Suprapubic skin (tissue), 4 donors: Measurements from ENCODE around the gene NDUFAF2. TPM values are rescaled to one million over a fixed set of nuclear protein-coding genes. Genes with fewer than 3 reads are reported as not detected.

Experiments used
- DNase-seq, 2 donors: peaks; one replicate each; pipeline ENCODE4 v3.0.0-alpha.2; 2019; ENCODE audit warnings: low spot score in 2 of 2
- H3K27ac ChIP-seq: fragments of 200-600 bp; sonication (generic); one replicate; pipeline ENCODE4 v1.5.1; 2019
- H3K27me3 ChIP-seq: fragments of 200-600 bp; sonication (generic); one replicate; pipeline ENCODE4 v1.5.1; 2019
- H3K36me3 ChIP-seq: fragments of 200-600 bp; sonication (generic); one replicate; pipeline ENCODE4 v1.5.1; 2019
- H3K4me1 ChIP-seq: fragments of 200-600 bp; sonication (generic); one replicate; pipeline ENCODE4 v1.5.1; 2019
- H3K4me3 ChIP-seq: fragments of 200-600 bp; sonication (generic); one replicate; pipeline ENCODE4 v1.5.1; 2019; ENCODE audit warnings: mild to moderate bottlenecking
- H3K9me3 ChIP-seq: fragments of 200-600 bp; sonication (generic); one replicate; pipeline ENCODE4 v1.5.1; 2019
- EP300 ChIP-seq: sonication (generic); formaldehyde crosslinking; IDR thresholded peaks from one replicate; pipeline ENCODE4 v1.6.1; 2017; ENCODE audit warnings: antibody characterized with exemption
- POLR2A ChIP-seq, 2 donors: fragments of 450-650 bp; IDR thresholded peaks; one replicate each; pipeline ENCODE4 v1.6.1; 2017; ENCODE audit warnings: antibody characterized with exemption in 2 of 2, mild to moderate bottlenecking in 2 of 2, moderate library complexity in 2 of 2
- POLR2AphosphoS5 ChIP-seq, 3 donors: sonication (generic); formaldehyde crosslinking; IDR thresholded peaks; one replicate each; pipeline ENCODE4 v1.6.1; 2017; ENCODE audit warnings: antibody characterized with exemption in 3 of 3
- WGBS: methylation state at CpG from one replicate; pipeline ENCODE4 v1.1.5; 2018; 5-methylcytosine and 5-hydroxymethylcytosine counted together
- total RNA-seq, 4 donors: library from RNA; depleted of rRNA; stranded (reverse); fragments of >200 nt; gene quantifications; one replicate each; pipeline ENCODE4 v1.1.0, GENCODE V29; 2016
- TF ChIP-seq, protein P1 (sequence below), 2 donors: fragments of 200-600 bp in 1 of 2; fragments of 450-650 bp in 1 of 2; sonication (generic) in 1 of 2; IDR thresholded peaks; one replicate each; pipeline ENCODE4 v1.5.1; 2016 to 2019; ENCODE audit warnings: antibody characterized with exemption in 2 of 2, mild to moderate bottlenecking in 1 of 2, moderate library complexity in 1 of 2

NDUFAF2 gene
- total RNA-seq, 4 donors from 2014 or later, result 15.6 to 20.4 (median 17.5) TPM

DNA sequence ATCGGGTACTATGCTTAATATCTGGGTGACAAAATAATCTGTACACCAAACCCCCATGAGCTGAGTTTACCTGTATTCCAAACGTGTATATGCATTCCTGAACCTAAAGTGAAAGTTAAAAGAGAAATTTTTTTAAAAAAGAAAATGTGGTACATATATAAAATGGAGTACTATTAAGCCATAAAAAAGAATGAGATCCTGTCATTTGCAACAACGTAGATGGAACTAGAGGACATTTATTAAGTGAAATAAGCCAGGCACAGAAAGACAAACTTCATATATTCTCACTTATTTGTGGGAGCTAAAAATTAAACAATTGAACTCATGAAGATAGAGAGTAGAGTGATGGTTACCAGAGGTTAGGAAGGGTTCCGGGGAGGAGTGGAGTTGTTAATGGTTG, 44.8 kb downstream of the NDUFAF2 start:
- DNase-seq, result no peak
- H3K36me3 ChIP-seq, result peaks cover 7% of the 10 kb centered on the region
- no peaks in the 10 kb centered on the region for H3K4me1 ChIP-seq
- H3K4me3 ChIP-seq, result no peak overlapping the region
- H3K9me3 ChIP-seq, result peaks cover 5% of the 10 kb centered on the region
- H3K27me3 ChIP-seq, result no peaks in the 10 kb centered on the region
- WGBS, result 90% methylated on average over 4 of the region's 4 CpGs
- TF ChIP-seq POLR2A (IDR thresholded peaks at IDR 0.05) (no peak), POLR2AphosphoS5 (IDR thresholded peaks at IDR 0.05) (no peak), EP300 (no peak)
- TF ChIP-seq, protein P1, sequence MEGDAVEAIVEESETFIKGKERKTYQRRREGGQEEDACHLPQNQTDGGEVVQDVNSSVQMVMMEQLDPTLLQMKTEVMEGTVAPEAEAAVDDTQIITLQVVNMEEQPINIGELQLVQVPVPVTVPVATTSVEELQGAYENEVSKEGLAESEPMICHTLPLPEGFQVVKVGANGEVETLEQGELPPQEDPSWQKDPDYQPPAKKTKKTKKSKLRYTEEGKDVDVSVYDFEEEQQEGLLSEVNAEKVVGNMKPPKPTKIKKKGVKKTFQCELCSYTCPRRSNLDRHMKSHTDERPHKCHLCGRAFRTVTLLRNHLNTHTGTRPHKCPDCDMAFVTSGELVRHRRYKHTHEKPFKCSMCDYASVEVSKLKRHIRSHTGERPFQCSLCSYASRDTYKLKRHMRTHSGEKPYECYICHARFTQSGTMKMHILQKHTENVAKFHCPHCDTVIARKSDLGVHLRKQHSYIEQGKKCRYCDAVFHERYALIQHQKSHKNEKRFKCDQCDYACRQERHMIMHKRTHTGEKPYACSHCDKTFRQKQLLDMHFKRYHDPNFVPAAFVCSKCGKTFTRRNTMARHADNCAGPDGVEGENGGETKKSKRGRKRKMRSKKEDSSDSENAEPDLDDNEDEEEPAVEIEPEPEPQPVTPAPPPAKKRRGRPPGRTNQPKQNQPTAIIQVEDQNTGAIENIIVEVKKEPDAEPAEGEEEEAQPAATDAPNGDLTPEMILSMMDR (IDR thresholded peaks at IDR 0.05), result no peak
- no peak overlapping the region for H3K27ac ChIP-seq

DNA sequence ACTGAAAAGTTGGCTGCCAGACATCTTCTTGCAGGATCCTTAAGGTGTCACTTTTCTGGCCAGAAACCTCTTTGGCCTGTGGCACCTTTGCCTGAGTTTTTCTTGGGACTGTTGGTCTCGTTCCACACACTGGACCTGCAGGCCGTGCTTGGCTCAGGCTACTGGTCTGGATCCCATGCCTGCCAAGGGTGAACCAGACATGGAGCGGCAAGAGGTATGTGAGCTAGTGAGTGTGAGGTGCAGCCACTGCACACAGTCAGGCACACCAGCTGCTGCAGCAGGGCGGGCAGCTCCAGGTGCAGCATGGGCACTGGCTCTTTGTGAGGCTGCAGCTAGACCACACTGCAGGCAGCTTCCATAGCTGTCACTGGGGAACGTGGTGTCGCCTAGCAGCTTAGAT, 47.9 kb downstream of the NDUFAF2 start:
- Histone ChIP-seq H3K36me3 (peaks cover 7% of the 10 kb centered on the region), H3K4me1 (no peaks in the 10 kb centered on the region), H3K4me3 (no peak overlapping the region), H3K27ac (no peak overlapping the region), H3K9me3 (peaks cover 5% of the 10 kb centered on the region), H3K27me3 (no peaks in the 10 kb centered on the region)
- 82% methylated on average over 3 of the region's 6 CpGs for WGBS
- no peak for DNase-seq
- TF ChIP-seq, protein P1 (IDR thresholded peaks at IDR 0.05), result no peak

DNA sequence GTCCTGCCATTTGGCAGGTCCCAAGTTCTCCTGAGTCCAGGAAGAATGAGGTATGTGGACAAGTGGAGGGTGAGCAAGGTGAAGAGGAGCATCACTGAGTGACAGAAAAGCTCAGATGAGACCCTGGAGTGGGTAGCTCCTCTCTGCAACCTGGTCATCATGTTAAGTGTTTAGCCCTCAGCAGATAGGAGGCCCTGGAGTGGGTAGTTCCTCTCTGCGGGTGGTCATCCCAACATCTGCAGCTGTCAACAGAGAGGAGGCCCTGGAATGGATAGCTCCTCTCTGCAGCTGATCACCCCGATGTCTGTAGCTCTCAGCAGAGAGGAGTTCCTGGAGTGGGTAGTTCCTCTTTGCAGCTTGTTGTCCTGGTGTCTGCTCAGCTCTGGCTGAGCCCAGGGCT, 48.4 kb downstream of the NDUFAF2 start:
- no peak overlapping the region for H3K4me3 ChIP-seq

DNA sequence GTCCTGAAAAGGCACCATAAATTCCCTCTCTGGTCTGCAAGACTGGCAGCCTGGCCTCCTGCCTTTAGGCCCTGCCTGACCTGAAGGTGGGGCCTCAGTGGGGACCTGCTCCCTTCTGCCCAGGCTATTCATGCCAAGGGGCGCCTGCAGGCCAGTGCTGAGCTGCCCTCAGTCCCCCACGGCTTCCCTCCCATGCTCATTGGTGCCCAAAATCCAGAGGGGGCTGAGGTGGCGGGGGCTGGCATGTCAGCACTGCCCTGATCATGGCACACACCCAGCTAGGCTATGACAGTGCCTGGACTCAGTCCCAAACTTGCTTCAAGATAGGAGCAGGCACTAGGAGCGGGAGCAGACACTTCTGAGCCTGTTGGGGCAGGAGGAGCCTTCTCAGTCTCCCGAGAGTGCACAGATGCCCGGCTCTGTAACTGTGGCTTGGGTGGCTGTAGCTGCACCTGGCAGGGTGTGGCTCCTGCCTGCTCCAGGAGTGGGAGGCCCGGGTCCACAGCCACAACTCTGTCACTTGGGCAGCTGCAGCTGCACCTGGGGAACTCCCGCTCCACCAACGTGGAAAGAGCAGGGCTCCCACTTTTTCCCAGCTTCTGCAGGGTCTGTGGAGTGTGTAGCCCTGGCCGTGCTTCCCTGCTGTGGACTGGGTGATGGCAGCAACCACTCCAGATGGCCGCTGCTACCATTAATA, 49.0 kb downstream of the NDUFAF2 start:
- Histone ChIP-seq H3K36me3 (peaks cover 7% of the 10 kb centered on the region), H3K27ac (no peak overlapping the region), H3K9me3 (peaks cover 5% of the 10 kb centered on the region), H3K27me3 (no peaks in the 10 kb centered on the region), H3K4me3 (no peak overlapping the region), H3K4me1 (no peaks in the 10 kb centered on the region)
- TF ChIP-seq, protein P1 (IDR thresholded peaks at IDR 0.05), result no peak
- TF ChIP-seq POLR2A (IDR thresholded peaks at IDR 0.05) (no peak), POLR2AphosphoS5 (IDR thresholded peaks at IDR 0.05) (no peak), EP300 (no peak)
- DNase-seq, result no peak
- 71% methylated on average over 7 of the region's 11 CpGs for WGBS

More for the DNA sequence above, 48.4 kb downstream of the NDUFAF2 start:
- whole genome bisulfite sequencing, result 85% methylated on average over 2 of the region's 2 CpGs
- Histone ChIP-seq H3K27ac (no peak overlapping the region), H3K9me3 (peaks cover 5% of the 10 kb centered on the region), H3K4me1 (no peaks in the 10 kb centered on the region), H3K27me3 (no peaks in the 10 kb centered on the region), H3K36me3 (peaks cover 7% of the 10 kb centered on the region)
- DNase-seq, result no peak
- no peak for TF ChIP-seq POLR2AphosphoS5 (IDR thresholded peaks at IDR 0.05)
- TF ChIP-seq, protein P1 (IDR thresholded peaks at IDR 0.05), result no peak
- no peak for TF ChIP-seq EP300
- TF ChIP-seq POLR2A (IDR thresholded peaks at IDR 0.05), result no peak

DNA sequence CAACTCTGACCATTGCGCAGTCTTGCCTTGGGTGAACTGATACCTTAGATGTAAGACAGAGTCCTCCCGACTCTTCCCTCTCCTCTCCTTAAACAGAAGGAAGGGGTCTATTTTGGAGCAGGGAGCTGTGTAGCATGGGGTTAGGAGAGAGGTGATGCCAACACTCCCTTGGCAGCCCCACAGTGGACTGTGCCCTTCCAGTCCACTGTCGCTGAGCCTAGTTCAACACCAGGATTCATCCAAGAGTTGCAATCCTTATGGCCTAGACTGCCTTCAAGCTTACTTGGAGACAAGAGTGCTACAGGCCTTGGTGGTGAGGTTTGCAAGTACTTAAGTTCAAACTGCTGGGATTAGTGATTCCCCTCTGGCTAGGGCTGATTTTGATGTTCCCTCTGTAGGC, 51.4 kb downstream of the NDUFAF2 start:
- TF ChIP-seq EP300 (no peak), POLR2AphosphoS5 (IDR thresholded peaks at IDR 0.05) (no peak), POLR2A (IDR thresholded peaks at IDR 0.05) (no peak)
- TF ChIP-seq, protein P1 (IDR thresholded peaks at IDR 0.05), result no peak
- Histone ChIP-seq H3K27ac (no peak overlapping the region), H3K4me3 (no peak overlapping the region), H3K4me1 (no peaks in the 10 kb centered on the region), H3K27me3 (no peaks in the 10 kb centered on the region), H3K36me3 (peaks cover 7% of the 10 kb centered on the region), H3K9me3 (no peaks in the 10 kb centered on the region)
- no CpG with 5 or more reads among the region's 3 CpGs for WGBS
- no peak for DNase-seq
